ENCODE data around the gene AHRR. TPM values are rescaled to one million over a fixed set of nuclear protein-coding genes. Genes with fewer than 3 reads are reported as not detected.

Gene AHRR
- total RNA-seq, 6 experiments from 2014 or later = 30.9 to 55.7 (median 51.9) TPM

DNA sequence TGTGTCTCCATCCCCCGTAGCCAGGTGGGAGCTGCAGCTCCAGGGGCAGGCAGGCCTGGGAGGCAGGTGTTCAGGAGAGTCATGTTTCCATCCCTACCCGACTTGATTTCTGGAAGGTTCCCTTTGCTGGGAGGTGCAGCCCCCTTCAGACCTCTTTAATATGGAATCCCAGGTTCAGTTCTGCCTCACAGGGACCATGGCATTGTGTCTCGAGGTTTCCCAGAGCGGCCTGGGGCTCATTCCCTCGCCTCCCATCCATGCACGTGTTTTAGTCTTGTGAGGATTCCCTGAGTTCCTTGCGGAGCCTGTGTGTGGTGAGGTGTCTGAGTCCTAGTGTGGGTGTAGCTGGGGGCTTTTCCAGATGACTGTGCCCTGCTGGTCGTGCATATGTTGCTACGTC lies 16.5 kb upstream of the AHRR start:
- TF ChIP-seq, protein P1, sequence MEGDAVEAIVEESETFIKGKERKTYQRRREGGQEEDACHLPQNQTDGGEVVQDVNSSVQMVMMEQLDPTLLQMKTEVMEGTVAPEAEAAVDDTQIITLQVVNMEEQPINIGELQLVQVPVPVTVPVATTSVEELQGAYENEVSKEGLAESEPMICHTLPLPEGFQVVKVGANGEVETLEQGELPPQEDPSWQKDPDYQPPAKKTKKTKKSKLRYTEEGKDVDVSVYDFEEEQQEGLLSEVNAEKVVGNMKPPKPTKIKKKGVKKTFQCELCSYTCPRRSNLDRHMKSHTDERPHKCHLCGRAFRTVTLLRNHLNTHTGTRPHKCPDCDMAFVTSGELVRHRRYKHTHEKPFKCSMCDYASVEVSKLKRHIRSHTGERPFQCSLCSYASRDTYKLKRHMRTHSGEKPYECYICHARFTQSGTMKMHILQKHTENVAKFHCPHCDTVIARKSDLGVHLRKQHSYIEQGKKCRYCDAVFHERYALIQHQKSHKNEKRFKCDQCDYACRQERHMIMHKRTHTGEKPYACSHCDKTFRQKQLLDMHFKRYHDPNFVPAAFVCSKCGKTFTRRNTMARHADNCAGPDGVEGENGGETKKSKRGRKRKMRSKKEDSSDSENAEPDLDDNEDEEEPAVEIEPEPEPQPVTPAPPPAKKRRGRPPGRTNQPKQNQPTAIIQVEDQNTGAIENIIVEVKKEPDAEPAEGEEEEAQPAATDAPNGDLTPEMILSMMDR (IDR thresholded peaks at IDR 0.05) = no peak
- Mint-ChIP-seq H3K4me1 (ENCODE audit: low read depth) (peaks cover 12% of the 10 kb centered on the region), H3K9me3 (no peaks in the 10 kb centered on the region), H3K36me3 (ENCODE audit: low read depth) (peaks cover 8% of the 10 kb centered on the region), H3K27me3 (ENCODE audit: insufficient read depth) (no peaks in the 10 kb centered on the region), H3K27ac (no peak overlapping the region), H3K4me3 (no peak overlapping the region)
- no peak for DNase-seq

DNA sequence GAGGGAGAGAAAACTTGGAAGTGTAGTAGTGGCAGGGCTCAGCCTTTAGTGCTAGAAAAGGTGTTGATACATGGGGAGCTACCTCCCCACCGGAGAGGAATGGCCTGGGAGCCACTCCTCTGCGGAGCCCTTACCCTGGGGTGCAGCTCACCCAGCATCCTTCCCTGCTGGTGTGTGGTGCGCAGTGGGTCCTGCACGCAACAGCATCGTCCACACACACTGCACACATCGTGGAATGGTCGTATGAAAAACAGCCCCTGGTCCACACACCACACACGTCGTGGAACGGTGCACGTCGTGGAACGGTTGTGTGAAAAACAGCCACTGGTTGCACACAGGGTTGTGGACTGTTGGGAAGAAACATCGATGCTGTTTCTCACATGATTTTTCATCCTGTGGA lies 16.1 kb upstream of the AHRR start:
- Mint-ChIP-seq H3K4me1 (ENCODE audit: low read depth) (peaks cover 12% of the 10 kb centered on the region), H3K27me3 (ENCODE audit: insufficient read depth) (no peaks in the 10 kb centered on the region), H3K36me3 (ENCODE audit: low read depth) (peaks cover 8% of the 10 kb centered on the region), H3K27ac (no peak overlapping the region), H3K4me3 (no peak overlapping the region), H3K9me3 (no peaks in the 10 kb centered on the region)
- TF ChIP-seq, protein P1 (IDR thresholded peaks at IDR 0.05) = no peak
- no peak for DNase-seq

DNA sequence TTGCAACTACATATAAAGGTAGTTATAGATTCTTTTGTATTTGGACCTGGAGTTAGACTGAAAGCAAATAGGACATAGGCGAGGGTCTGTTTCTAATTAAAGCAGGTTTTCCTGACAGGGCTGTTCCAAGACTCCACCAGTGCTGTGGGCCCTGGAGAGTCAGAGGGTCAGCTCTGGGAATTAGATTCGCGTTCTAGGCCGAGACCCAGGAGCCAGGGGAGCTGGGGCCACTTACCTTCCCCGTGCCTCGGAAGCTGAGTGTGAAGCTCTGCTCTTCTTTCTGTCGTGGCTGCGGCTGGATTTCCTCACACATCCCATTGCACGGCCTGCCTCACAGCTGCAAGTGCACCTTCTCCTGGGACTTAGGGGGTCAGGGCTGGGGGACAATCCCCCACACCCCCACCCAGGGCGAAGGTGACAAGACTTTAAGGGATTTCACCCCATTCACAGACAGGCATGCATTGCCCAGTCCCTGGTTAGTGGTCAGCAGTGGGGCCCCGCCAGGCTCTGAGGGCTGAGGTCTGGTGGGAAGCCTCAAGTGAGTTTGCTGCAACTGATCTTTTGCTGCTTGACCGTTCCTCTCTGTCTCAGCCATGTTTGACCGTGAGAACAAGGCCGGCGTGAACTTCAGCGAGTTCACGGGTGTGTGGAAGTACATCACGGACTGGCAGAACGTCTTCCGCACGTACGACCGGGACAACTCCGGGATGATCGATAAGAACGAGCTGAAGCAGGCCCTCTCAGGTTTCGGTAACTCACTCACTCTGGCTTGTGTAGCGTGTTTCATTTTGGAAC lies 15.3 kb upstream of the AHRR start:
- TF ChIP-seq, protein P1 (IDR thresholded peaks at IDR 0.05) = no peak
- Mint-ChIP-seq H3K4me1 (ENCODE audit: low read depth) (peaks cover 12% of the 10 kb centered on the region), H3K36me3 (ENCODE audit: low read depth) (peaks cover 8% of the 10 kb centered on the region), H3K27me3 (ENCODE audit: insufficient read depth) (no peaks in the 10 kb centered on the region), H3K9me3 (no peaks in the 10 kb centered on the region), H3K4me3 (no peak overlapping the region), H3K27ac (no peak overlapping the region)
- no peak for DNase-seq

DNA sequence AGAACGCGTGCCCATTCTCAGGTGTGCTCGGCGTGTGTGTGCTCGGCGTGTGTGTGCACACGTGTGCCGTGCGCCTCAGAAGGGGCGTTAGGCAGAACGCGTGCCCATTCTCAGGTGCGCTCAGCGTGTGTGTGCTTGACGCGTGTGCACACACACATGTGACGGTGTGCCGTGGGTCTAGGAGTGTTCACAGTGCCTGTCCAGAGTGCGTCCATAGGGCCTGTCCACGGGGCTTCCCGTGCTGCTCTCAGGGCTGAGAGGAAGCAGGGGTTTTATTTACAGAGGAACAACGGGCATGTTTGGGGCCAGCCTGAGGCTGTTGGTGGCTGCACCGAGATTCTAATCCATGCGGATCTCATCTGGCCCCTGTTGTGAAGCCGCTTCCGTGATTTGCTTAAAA lies 14.2 kb upstream of the AHRR start:
- Mint-ChIP-seq H3K9me3 (no peaks in the 10 kb centered on the region), H3K4me3 (no peak overlapping the region), H3K27ac (no peak overlapping the region), H3K36me3 (ENCODE audit: low read depth) (peaks cover 8% of the 10 kb centered on the region), H3K27me3 (ENCODE audit: insufficient read depth) (no peaks in the 10 kb centered on the region; the same call in 1 of the 2 replicates), H3K4me1 (ENCODE audit: low read depth) (peaks cover 12% of the 10 kb centered on the region)
- TF ChIP-seq, protein P1 (IDR thresholded peaks at IDR 0.05) = no peak
- DNase-seq = no peak

DNA sequence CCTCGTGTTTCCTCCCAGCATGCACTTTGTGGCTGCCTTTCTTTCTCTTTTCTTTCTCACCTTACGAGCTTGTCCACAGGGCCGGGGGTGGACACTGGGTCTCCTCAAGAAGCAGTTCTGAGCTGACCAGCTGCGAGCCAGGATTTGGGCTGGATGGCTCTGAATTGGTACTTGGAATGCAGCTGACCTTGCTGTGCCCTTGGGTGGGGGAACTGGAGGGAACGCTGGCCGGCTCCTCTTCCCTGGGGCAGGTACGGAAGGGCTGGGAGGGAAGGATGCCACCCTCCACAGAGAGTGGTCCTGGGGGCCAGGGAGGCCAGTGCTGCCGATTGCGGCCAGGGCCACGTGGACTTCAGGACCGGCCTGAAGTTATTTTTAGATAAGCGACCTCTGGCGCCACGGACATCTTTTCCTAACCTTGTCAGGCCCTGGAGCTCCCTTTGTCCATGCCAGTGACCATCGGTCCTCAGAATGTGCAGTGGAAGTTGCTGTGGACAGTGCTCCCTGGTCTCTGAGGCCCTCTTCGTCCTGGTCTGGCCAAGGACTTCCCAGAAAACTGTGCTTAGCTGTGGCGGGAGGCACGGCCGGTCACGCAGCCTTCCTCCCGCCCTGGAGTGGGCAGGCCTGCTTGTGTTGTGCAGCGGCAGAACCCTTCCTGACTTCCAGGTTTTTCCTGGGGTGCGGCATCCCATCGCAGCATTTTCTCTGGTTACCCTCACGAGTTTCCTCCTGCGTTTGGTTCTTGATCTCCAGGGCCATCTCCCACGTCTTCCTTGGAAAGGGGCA lies 13.5 kb upstream of the AHRR start:
- Mint-ChIP-seq H3K36me3 (ENCODE audit: low read depth) (peaks cover 14% of the 10 kb centered on the region), H3K27me3 (ENCODE audit: insufficient read depth) (no peaks in the 10 kb centered on the region; the same call in 1 of the 2 replicates), H3K4me1 (ENCODE audit: low read depth) (peaks cover 12% of the 10 kb centered on the region), H3K4me3 (no peak overlapping the region), H3K9me3 (no peaks in the 10 kb centered on the region), H3K27ac (no peak overlapping the region)
- DNase-seq = no peak
- TF ChIP-seq, protein P1 (IDR thresholded peaks at IDR 0.05) = no peak

Data from HFFc6 (cell line).